Renal pelvis (tissue), 4 donors: ENCODE results near the gene TMEM237. TPM values are rescaled to one million over a fixed set of nuclear protein-coding genes. Genes with fewer than 3 reads are reported as not detected.

Experiments used
- DNase-seq: peaks from one replicate; pipeline ENCODE4 v3.0.0-alpha.2; 2013
- polyA plus RNA-seq, 3 donors: library from polyadenylated mRNA; unstranded; fragments of 120-200 nt; gene quantifications; one replicate each; pipeline ENCODE4 v1.2.1, GENCODE V29; 2013; ENCODE audit not compliant: insufficient read length in 3 of 3

The TMEM237 gene
- polyA plus RNA-seq, 3 donors, result 47.7 to 62.6 (median 48.6) TPM

DNA sequence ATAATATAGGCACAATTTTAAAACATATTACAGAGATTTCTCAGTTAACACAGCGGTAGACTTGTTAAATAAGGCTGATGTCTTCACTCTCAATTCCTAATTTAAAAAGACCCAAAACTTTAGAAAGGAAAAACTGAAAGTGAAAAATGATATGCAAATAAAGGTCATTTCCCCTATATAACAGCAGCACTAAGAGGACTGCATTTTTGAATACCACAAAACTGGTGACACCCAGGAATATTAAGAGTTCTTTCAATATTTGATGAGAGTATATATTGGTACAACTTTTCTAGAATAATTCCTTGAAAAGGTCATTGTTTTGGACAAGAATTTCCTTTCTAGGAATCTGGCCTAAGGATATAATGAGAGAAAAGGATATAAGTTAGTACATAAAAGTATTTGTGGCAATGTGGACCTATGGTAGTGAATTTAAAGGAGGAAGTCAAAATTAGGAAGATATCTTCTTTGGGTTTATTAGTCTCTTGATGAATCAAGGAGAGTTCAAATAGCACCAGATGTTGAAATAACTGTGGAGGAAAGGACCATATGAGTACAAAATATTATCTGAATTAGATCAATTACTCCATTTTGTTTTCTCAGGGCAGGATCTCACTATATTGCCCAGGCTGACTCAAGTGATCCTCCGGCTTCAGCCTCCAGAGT lies 70.3 kb downstream of the TMEM237 start:
- DNase-seq, result no peak

Other genes with a start within 250 kb of the TMEM237 start
- gene TRAK2, start 192.0 kb downstream of the TMEM237 start, polyA plus RNA-seq, result 10 to 100 TPM; 36.6 to 45.8 (median 41.5) TPM
- 100 to 1,000 TPM in 2 of 3 donors, 10 to 100 TPM in 1; 63.8 to 110 (median 101) TPM for gene STRADB, start 191.8 kb downstream of the TMEM237 start, polyA plus RNA-seq
- gene MPP4, start 55.1 kb upstream of the TMEM237 start, polyA plus RNA-seq, result under 1 TPM; 0.09 to 0.43 (median 0.23) TPM
- gene ALS2, start 137.4 kb upstream of the TMEM237 start, polyA plus RNA-seq, result 10 to 100 TPM; 25.4 to 35.7 (median 26.5) TPM
- gene CDK15, start 163.0 kb upstream of the TMEM237 start, polyA plus RNA-seq, result 1 to 10 TPM; 1.0 to 1.5 (median 1.5) TPM